Measurements from ENCODE around the gene KCNN3.

KCNN3 gene

GRCh38 chr1:154745750-154746425, 124.2 kb downstream of the KCNN3 start:
- no peak for DNase-seq

- no peak for DNase-seq
Observed at GRCh38 chr1:154745286-154745731, 124.8 kb downstream of the KCNN3 start.

- DNase-seq: no peak
Observed at GRCh38 chr1:154744352-154745035, 125.6 kb downstream of the KCNN3 start.

- no peak for DNase-seq
Observed at GRCh38 chr1:154743526-154744036, 126.5 kb downstream of the KCNN3 start.

- no peak for DNase-seq
Observed at GRCh38 chr1:154742606-154743005, 127.5 kb downstream of the KCNN3 start.

GRCh38 chr1:154741741-154742495, 128.2 kb downstream of the KCNN3 start:
- no peak for DNase-seq

- DNase-seq: no peak
Observed at GRCh38 chr1:154741327-154741726, 128.8 kb downstream of the KCNN3 start.

- no peak for DNase-seq
Observed at GRCh38 chr1:154739654-154740053, 130.4 kb downstream of the KCNN3 start.

GRCh38 chr1:154736841-154737240, 133.2 kb downstream of the KCNN3 start:
- peak; percentile 19 for DNase-seq

- DNase-seq: peak; percentile 49
Observed at GRCh38 chr1:154735804-154736168, 134.3 kb downstream of the KCNN3 start.

- DNase-seq: peak; percentile 59
Observed at GRCh38 chr1:154735061-154735803, 134.8 kb downstream of the KCNN3 start.

GRCh38 chr1:154733621-154734020, 136.5 kb downstream of the KCNN3 start:
- no peak for DNase-seq

GRCh38 chr1:154730986-154731489, 139.0 kb downstream of the KCNN3 start:
- peak; percentile 78 for DNase-seq

- peak; percentile 34 for DNase-seq
Observed at GRCh38 chr1:154730259-154730658, 139.8 kb downstream of the KCNN3 start.

GRCh38 chr1:154729577-154729976, 140.5 kb downstream of the KCNN3 start:
- DNase-seq: no peak

GRCh38 chr1:154729031-154729442, 141.0 kb downstream of the KCNN3 start:
- no peak for DNase-seq

- DNase-seq: no peak
Observed at GRCh38 chr1:154726896-154727753, 143.0 kb downstream of the KCNN3 start.

- no peak for DNase-seq
Observed at GRCh38 chr1:154726443-154726842, 143.6 kb downstream of the KCNN3 start.

GRCh38 chr1:154725865-154726264, 144.2 kb downstream of the KCNN3 start:
- no peak for DNase-seq

GRCh38 chr1:154720328-154721297, 149.5 kb downstream of the KCNN3 start:
- DNase-seq: peak; percentile 75

All from NCI-H82 (cell line).